Astrocyte of the cerebellum (primary cell): Measurements from ENCODE around the gene UNKL.

Experiments used
- DNase-seq: peaks from one replicate; pipeline ENCODE4 v3.0.0-alpha.2; 2011; ENCODE audit warnings: low read depth
- H3K4me3 ChIP-seq: 2 replicates; pipeline ENCODE4 v1.5.1; 2011; ENCODE audit warnings: mild to moderate bottlenecking, low read depth, low read length, moderate library complexity
- CTCF ChIP-seq: IDR thresholded peaks from 2 replicates; pipeline ENCODE4 v1.5.1; 2012; ENCODE audit warnings: low read length, low read depth, moderate library complexity, mild to moderate bottlenecking; ENCODE audit errors: missing control alignments
- in situ Hi-C: cut with HindIII; loops from 2 replicates; pipeline ENCODE4 v1.10.0; 2017; ENCODE audit warnings: low sequenced_read_pairs

Gene UNKL

GRCh38 chr16:1351582-1352362 lies 62.7 kb downstream of the UNKL start, which contains the start of the genes GNPTG and TSR3:
GNPTG (plus strand) TSS chr16:1351931; CDS start chr16:1351966, 35 bp downstream.
TSR3 (minus strand) TSS chr16:1351878; CDS start chr16:1351804, 74 bp downstream.
- peak; percentile 54 for DNase-seq
- peak within 1 kb of the TSS; percentile 94 for H3K4me3 ChIP-seq
- no peak for TF ChIP-seq CTCF
- in situ Hi-C loops, result no loop called here

- no peak for TF ChIP-seq CTCF
- H3K4me3 ChIP-seq, result peak overlapping the region; percentile 94
- in situ Hi-C loops, result no loop called here
- no peak for DNase-seq
Measured at GRCh38 chr16:1351215-1351581, 63.3 kb downstream of the UNKL start.

- DNase-seq, result no peak
- peak overlapping the region; percentile 94 for H3K4me3 ChIP-seq
- no peak for TF ChIP-seq CTCF
- in situ Hi-C loops, result no loop called here
Measured at GRCh38 chr16:1350691-1351090, 63.8 kb downstream of the UNKL start.

GRCh38 chr16:1349951-1350350 lies 64.6 kb downstream of the UNKL start:
- no peak for TF ChIP-seq CTCF
- in situ Hi-C loops, result no loop called here
- H3K4me3 ChIP-seq, result no peak overlapping the region
- DNase-seq, result no peak

- in situ Hi-C loops, result no loop called here
- H3K4me3 ChIP-seq, result no peak overlapping the region
- DNase-seq, result no peak
- no peak for TF ChIP-seq CTCF
Measured at GRCh38 chr16:1349351-1349750, 65.2 kb downstream of the UNKL start.

GRCh38 chr16:1348926-1349325 lies 65.6 kb downstream of the UNKL start:
- TF ChIP-seq CTCF, result no peak
- H3K4me3 ChIP-seq, result no peak overlapping the region
- in situ Hi-C loops, result no loop called here
- no peak for DNase-seq
